GM12873 (cell line): ENCODE data around the gene LCN12.

ENCODE experiments used
- CTCF ChIP-seq: IDR thresholded peaks from 2 replicates; pipeline ENCODE4 v1.5.1; 2012; ENCODE audit warnings: low read depth, mild to moderate bottlenecking, moderate library complexity, low read length, control low read depth; ENCODE audit not compliant: insufficient read depth; ENCODE audit errors: missing control alignments

The LCN12 gene

GRCh38 chr9:136951541-136952320 lies at the start of gene LCN12:
Gene LCN12 (plus strand): TSS chr9:136952273. CDS start chr9:136952328, 55 bp downstream.
- no peak for TF ChIP-seq CTCF

- no peak for TF ChIP-seq CTCF
Observed at GRCh38 chr9:136903041-136903554, 49.0 kb upstream of the LCN12 start.

GRCh38 chr9:136906266-136906665 lies 45.8 kb upstream of the LCN12 start:
- TF ChIP-seq CTCF: no peak

- no peak for TF ChIP-seq CTCF
Observed at GRCh38 chr9:136907011-136907914, 44.8 kb upstream of the LCN12 start.

GRCh38 chr9:136910197-136910900 lies 41.7 kb upstream of the LCN12 start:
- TF ChIP-seq CTCF: no peak

GRCh38 chr9:136910901-136911245 lies 41.2 kb upstream of the LCN12 start:
- peak; percentile 33 for TF ChIP-seq CTCF
